Stimulated activated CD4-positive, alpha-beta T cell treated with anti-CD3 and anti-CD28 coated beads, TNF-alpha, amount 100 ng/mL, for 48 hours (primary cell): ENCODE measurements around the gene ADSS2.
"Not testable (repeated sequence)": the region's sequence is repeated elsewhere in the genome, so short reads cannot be mapped to it uniquely, and the experiment has no call there.

Source experiments
- DNase-seq, 3 donors: peaks; one replicate each; pipeline ENCODE4 v3.0.0-alpha.2; 2020; ENCODE audit warnings: low read depth in 3 of 3

The ADSS2 gene

DNA sequence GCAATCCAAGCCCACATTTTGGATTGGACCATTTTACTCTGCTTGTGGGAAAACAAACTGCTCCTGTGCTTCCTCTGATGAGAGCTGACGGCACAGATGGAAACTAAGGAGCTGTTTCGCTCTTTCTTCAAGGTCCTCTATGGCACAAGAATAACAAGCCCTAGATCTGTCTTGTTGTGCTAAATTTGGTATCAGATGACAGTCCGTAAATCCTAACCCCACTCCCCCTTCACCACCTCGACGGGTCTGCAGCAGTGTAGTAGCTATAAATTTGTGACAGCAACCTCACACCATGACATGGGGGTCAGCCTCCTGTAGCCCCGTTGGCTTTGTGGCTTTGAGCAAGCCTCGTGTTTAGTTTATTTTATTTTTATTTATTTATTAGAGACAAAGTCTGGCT lies 85.9 kb downstream of the ADSS2 start:
- no peak for DNase-seq

DNA sequence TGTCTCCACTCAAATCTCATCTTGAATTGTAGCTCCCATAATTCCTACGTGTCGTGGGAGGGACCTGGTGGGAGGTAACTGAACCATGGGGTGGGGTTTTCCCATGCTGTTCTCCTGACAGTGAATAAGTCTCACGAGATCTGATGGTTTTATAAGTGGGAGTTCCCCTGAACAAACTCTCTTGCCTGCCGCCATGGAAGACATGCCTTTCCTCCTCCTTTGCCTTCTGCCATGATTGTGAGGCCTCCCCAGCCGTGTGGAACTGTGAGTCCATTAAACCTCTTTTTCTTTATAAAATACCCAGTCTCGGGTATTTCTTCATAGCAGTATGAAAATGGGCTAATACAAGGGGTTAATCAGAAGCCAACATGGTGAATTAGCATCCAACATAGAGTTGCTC lies 86.4 kb downstream of the ADSS2 start:
- not testable (repeated sequence) for DNase-seq

DNA sequence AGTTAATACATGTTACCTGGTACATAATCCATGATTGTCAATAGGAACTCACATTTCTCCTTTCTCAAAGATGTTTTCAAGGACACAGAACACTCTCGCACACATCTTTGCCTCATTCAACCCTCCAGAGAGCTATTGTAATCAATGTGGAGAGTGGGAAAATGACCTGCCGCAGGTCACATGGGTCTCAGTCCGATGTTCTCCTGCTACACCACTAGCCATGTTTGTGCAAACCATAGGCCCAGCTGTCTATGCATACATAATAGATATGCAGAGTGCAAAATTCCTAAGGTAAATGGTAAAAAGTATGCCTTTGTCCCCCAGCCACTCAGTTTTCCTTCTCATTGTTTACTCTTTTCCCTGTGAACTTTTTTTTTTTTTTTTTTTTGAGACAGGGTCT lies 89.2 kb downstream of the ADSS2 start:
- DNase-seq = no peak

DNA sequence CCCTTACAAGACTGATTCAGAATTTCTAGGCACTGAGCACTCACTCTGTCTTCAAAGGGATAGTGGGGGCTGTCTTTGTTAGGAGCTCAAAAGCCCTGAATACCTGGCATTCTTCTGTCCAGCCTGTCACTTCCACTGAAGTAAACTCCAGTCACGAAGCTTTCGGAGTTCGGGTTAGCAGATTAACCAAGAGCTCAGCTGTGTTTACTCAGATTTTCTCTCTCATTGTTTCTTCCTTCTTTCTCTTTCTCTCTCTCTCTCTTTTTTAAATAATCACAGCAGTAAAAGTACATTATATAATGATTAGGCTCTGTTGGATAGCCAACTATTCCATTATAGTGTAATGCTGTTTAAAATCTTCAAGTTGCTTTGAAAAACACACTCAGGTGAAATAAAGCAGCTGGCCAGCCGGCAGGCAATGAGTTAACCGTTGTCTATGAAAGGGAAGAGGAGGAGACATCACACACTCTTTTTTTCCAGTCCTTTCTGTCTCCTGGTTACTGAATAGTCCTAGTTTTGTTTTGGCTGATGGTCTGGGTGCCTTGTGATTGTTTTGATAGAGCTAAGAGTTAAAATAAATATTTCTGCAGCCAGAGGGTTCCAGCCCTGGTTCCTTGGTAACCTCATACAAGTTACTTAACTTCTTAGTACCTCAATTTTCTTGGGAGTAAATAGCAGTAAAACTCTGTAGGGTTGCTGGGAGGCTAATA lies 89.8 kb downstream of the ADSS2 start:
- no peak for DNase-seq
